GM12865 (cell line): ENCODE measurements around the gene NEB.

Source experiments
- DNase-seq: peaks from one replicate; pipeline ENCODE4 v3.0.0; 2010; ENCODE audit warnings: low read depth
- H3K4me3 ChIP-seq: 2 replicates; pipeline ENCODE4 v1.5.1; 2011; ENCODE audit warnings: mild to moderate bottlenecking, low read depth, low read length, control low read depth
- CTCF ChIP-seq: IDR thresholded peaks from 2 replicates; pipeline ENCODE4 v1.5.1; 2011; ENCODE audit warnings: low read length, control low read depth, low read depth, inconsistent platforms; ENCODE audit not compliant: insufficient read depth; ENCODE audit errors: missing control alignments

NEB gene

GRCh38 chr2:151769606-151770005, 35.3 kb upstream of the NEB start:
- no peak for TF ChIP-seq CTCF
- DNase-seq, result no peak
- H3K4me3 ChIP-seq, result no peak overlapping the region

- TF ChIP-seq CTCF, result no peak
- no peak for DNase-seq
- no peak overlapping the region for H3K4me3 ChIP-seq
Measured at GRCh38 chr2:151767536-151767935, 33.3 kb upstream of the NEB start.

GRCh38 chr2:151766437-151767153, 32.3 kb upstream of the NEB start:
- peak; percentile 58 for DNase-seq
- no peak for TF ChIP-seq CTCF

GRCh38 chr2:151765760-151766410, 31.6 kb upstream of the NEB start:
- no peak for TF ChIP-seq CTCF
- no peak overlapping the region for H3K4me3 ChIP-seq
- DNase-seq, result peak; percentile 43

More at GRCh38 chr2:151766437-151767153, 32.3 kb upstream of the NEB start:
- no peak overlapping the region for H3K4me3 ChIP-seq

- TF ChIP-seq CTCF, result no peak
- DNase-seq, result no peak
- no peak overlapping the region for H3K4me3 ChIP-seq
Measured at GRCh38 chr2:151762694-151763093, 28.4 kb upstream of the NEB start.

- TF ChIP-seq CTCF, result no peak
- no peak for DNase-seq
- no peak overlapping the region for H3K4me3 ChIP-seq
Measured at GRCh38 chr2:151761687-151762086, 27.4 kb upstream of the NEB start.
